Measurements from ENCODE around the gene NAV2.

Gene NAV2

DNA sequence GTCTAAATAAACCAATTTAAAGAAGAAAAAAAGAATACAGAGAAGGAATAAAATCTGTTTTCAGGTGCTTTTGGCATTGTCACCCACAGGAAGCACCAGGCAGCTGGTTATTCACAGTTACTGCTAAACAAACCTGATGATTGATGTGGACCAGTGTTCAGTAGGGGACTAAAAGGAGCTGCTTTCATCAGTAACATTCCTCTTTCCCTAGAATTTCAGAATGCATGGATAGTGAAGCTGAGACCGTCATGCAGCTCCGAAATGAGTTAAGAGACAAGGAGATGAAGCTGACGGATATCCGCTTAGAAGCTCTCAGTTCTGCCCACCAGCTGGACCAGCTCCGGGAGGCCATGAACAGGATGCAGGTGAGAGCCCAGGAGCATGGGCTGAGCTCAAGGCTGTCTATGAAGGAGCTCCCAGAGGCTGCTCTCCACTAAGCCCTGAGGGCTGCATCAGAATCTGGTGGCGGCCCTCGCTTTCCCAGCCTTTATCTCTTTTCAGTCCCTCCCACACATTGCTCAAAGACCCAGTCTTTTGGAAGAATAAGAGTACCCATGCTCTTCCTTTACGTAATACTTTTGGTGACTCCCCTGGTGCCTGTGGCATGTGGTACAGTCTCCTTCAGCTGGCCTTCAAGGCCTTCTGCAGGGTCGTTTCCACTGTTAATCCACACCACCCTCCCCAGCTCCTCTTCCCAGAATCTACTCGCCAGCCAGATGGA is 378.2 kb downstream of the NAV2 start:
- no peak for DNase-seq (ENCODE audit: low read depth)

DNA sequence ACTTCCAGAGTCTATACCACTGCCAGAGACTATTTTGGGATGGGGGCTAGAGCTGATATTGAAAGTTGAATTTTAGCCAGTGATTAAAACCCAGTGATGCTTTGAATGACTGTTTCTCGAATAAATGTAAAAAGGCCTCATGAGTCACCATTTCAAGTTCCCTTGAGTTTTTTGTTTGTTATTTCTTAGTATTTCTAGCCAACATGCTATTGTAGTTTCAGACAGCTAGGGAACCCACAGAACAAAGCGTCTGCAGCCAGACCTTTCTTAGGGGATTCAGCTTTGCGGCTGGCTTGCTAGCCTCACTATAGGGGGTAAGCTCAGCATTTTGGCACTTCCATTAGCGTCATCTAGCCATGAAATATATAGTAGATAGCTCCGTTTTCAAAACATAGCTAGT is 381.1 kb downstream of the NAV2 start:
- no peak for DNase-seq (ENCODE audit: low read depth)

DNA sequence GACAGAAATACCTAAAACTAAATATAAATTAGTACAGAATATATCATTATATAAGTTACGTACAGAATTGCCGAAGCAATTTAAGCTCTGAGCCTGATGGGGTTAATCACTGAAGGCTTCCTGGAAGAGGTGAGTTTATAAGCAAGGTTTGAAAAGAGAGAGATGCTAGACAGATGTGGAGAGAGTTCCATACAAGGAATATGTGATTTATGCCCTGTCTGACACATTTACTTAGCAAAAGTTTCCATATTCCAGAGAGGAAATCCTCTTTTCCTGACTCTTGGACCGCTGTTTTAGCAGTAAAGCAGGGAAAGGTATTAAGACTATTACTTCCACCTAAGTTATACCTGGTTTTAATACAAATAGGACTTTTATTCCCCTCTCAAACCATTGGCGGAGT is 382.6 kb downstream of the NAV2 start:
- no peak for DNase-seq (ENCODE audit: low read depth)

DNA sequence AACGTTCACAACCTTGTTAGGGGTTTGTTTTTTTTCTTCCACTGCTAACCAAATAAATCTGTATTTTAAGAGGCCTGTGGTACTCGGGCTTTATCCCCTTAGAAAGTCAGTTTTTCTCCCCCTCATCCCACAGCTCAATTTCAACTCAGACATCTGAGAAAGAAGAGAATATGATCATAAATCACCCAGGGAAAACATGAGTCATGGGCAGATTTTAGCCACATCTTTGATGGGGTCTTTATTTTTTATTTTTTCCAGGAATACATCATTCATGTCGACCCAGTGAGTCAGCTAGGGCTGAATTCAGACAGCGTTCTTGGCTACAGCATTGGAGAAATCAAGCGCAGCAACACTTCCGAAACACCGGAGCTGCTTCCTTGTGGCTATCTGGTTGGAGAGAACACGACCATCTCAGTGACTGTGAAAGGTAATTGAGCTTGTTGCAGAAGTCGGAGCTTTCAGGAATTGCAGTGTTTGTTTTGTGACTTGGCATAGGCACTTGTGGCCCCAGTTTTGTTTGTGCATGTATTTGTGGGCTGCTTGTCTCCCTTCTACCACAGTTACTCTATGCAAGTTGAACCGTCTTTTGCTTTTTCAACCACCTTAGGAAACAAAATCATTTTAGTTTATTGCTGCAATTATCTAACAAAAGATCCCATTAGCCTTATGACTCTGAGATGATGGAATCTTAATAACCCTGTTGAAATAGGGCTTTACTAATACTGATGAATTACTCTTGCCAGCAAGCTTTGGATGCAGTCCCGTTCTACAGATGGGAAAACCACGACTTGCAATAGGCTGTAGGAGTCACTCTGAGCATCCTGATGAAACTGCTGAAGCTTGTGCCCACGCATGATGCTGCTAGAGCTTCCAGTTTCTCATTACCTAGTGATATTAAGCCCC is 384.9 kb downstream of the NAV2 start:
- DNase-seq (ENCODE audit: low read depth) = peak; percentile 83

DNA sequence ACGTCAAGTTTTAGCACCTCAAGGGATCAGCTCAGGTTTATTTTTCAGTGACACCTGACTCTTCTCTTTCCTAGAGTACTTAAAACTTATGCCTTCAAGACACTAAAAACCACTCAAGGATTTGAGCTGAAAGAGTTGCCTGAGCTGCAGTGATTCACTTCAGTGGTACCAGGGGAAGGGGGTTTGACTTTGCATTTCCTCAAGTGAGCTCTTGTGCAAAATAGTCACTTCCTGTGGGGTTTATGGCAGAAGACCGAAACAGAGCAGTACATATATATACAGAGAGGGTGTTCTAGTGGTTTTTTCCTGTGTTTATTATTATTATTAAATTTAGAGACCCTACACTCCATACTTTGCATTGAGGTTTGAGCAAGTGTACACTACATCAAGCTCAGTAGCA is 386.9 kb downstream of the NAV2 start:
- DNase-seq (ENCODE audit: low read depth) = no peak

DNA sequence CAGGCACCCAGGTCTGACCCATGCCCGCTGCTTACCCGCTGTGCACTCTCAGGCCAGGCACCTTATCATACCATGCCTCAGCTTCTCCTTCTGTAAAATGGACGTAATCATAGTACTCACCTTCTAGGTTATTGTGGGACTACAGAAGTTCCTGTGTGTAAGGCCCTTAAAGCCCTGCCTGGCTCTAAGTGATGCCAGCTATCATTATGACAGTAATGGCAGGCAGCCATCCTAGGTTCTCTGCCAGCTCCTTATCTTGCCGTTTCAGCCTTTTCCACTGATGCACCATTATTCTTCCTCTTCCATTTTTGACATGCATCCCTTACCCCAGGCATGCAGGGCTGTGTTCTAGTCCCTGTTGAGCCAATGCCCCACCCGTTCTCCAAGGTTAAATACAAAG is 389.8 kb downstream of the NAV2 start:
- no peak for DNase-seq (ENCODE audit: low read depth)

DNA sequence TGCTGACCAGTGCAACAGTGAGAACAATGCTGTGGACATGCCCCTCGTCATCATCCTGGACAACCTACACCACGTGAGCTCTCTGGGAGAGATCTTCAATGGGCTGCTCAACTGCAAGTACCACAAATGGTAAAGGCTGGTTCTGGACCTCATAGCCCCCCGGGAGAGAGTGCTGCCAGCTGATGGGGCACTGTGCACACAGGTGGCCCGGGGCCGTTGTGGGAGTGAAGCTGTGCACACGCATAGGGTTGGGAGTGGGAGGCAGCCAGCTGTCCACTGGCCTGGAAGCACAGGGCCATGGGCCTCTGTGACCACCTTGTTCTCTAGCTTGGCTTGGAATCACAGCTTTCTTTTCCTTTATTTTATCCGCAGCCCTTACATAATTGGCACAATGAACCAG is 390.6 kb downstream of the NAV2 start:
- no peak for DNase-seq (ENCODE audit: low read depth)

DNA sequence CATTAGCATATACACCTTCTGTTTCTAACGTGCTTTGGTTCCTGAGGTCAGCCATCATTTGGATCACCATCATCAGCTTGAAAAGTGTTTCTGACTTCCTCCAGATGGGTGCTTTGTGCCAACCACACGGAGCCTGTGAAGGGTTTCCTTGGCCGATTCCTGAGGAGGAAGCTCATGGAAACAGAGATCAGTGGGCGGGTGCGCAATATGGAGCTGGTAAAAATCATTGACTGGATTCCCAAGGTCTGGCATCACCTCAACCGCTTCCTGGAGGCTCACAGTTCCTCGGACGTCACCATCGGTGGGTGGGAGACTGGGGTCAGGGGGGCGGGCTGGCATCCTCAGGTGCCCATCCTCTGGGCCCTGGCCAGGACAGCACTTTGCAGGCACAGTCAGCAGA is 392.8 kb downstream of the NAV2 start:
- DNase-seq (ENCODE audit: low read depth) = no peak

DNA sequence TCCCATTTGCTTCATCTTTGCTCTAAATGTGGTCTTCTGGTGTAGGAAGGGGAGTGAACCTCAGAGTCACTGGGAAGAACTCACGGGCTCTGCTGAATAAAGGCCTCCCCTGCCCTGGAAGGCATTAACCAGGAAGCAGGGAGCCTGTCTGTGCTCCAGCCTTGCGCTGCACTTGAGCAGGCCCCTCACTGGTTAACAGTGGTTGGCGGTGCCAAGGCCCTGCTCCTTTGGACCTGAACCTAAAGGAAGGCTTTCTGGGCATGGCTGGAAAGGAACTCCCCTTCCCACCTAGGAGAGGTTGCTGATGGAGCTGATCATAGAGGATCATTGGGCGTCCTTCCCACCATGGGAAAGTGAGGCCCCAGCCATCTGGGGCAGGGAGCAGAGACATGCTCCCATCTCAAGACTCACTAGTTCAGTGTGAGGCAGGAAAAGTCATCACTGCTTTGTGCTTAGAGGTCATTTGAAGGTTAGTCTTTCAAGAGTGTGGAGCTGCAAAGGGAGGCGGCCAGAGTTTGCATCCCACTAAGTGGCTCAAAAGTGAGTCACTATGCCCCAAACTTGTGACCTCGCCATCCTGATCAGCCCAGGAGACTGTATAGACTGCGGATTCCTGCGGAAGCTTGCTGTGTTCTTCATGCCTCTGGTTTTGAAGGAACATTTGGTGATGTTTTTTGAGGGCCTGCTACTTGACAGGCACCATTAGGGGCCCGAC is 397.3 kb downstream of the NAV2 start:
- no peak for DNase-seq (ENCODE audit: low read depth)

DNA sequence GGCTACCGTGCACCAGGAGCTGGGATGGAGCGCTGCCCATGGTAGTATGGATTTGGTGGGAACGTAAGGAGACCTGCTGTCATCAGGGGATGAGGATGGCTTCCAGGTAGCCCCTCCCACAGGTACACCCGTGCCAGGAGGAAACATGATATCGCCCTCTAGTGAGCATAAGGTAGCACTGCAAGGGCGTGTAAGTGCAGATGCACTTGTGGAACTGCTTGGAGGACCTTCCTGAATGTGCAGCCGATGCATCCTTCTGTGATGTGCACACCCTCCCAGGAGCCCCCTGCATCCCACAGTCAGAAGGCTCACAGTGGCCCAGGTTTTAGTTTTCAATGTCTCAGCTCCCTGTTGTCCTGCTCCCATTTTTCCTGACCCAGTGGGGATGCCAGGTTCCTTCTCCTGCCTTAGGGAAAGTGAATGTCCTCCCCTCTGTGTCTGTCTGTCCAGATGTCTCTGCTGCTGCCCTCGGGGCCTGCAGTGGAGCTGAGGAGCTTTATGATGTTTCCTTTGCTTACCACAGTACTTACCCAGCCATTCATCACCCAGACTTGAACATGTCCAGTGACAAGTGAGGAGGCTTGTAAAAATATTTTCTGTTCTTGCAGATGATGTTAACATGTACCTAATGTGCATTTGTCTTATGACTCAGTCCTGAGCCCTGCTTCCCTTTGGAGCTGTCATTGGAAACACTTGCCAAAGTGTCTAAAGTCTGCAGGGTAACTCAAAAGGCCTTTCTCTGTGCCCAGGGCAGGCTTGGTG is 398.5 kb downstream of the NAV2 start:
- no peak for DNase-seq (ENCODE audit: low read depth)

DNA sequence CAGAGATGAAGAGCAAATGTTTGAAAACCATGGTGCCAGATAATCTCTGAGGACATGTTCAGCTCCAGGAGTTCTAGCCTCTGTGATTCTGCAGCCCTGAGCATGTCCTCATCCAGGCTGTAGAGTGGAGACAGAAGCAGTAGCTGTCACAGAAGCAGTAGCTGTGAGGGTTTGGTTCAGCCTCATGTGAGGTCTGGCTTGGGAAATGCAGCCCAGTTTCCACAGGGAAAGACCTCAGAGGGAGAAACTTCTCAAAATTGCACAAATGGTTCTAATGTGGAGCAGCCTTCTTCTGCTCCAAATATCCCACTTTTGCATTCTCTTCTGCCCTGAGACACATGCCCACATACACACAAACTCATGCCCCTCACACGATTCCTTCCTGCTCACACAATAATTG is 399.2 kb downstream of the NAV2 start:
- no peak for DNase-seq (ENCODE audit: low read depth)

DNA sequence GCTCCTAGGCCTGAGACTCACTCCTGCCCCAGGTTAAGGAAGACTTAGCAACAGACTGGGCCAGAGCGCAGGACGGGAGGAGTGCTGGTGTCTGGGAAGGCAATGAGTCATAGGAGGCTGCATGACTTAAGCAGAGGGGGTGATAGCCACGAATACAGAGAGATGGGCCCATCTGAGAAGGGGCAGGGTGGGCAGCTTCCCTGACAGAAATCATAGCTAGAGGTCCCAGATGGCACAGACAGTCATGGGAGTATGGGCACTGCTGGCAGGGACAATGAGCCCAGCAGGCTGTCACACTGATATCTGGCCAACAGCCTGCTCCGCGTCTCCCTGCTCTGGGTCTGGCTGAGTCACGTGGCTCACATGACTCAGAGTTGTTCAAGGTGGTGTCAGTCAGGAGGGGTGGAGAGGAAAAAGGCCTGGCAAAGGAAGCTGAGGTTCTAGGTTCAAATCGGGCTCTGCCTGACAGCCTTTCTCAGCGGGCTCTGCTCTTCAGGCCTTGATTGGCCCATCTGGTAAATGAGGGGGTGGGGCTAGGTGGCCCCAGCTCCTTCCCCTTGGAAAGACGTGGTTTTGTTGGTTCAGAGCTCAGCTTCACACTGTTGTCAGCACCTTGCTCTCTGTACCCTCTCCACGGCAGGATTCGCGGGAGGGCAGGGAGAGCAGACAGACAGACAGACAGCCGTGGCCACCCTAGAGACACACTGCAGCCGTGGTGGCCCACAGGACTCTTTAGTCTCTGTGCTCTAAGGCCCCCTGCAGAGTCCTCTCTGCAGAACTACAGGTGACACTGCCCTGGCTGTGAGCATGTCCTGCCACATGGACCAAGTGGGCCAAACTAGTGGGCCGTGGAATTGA is 399.9 kb downstream of the NAV2 start:
- peak; percentile 95 for DNase-seq (ENCODE audit: low read depth)

DNA sequence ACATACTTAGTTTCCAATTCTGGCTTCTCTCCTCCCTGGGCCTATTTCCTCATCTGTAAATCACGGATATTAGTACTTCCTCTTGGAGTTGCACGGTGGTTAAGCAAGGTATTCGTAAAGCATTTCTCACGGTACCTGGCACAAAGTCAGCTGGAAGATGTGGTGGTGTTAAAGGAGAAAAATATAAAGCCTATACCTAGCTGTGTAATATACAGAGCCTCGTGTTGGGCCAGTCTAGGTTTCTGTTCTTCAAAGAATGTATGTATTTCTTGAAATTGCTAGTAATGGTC is 400.5 kb downstream of the NAV2 start:
- DNase-seq (ENCODE audit: low read depth) = no peak

DNA sequence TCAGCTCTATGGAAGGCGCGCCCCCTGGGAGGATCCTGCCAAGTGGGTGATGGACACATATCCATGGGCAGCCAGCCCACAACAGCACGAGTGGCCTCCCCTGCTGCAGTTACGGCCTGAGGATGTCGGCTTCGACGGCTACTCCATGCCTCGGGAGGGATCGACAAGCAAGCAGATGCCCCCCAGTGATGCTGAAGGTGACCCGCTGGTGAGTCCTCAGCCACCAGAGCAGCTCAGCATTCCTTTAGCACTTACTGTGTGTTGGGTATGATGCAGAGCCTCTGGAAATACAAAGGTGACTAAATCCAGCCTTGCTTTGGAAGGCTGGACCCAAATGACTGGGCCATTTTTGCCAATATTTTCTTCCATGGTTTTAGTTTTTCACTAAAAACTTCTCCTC is 402.0 kb downstream of the NAV2 start:
- no peak for DNase-seq (ENCODE audit: low read depth)

DNA sequence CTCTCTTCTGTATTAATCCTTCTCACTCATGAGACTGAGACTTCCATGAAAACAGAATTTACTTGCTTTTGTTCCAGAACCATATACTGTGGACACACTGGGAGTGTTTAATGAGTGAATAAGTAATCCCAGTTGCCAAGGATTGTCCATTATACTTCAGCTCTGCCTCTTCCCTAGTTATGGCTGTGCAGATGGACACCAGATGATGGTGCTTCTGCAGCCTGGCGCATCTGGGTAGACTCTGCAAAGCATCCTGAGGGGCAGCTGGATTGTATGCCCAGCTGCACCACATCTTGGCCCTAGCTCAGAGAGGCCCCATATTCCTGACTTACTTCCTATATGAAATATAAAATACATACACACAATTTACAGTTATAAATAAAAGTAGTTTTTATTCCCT is 404.2 kb downstream of the NAV2 start:
- no peak for DNase-seq (ENCODE audit: low read depth)

DNA sequence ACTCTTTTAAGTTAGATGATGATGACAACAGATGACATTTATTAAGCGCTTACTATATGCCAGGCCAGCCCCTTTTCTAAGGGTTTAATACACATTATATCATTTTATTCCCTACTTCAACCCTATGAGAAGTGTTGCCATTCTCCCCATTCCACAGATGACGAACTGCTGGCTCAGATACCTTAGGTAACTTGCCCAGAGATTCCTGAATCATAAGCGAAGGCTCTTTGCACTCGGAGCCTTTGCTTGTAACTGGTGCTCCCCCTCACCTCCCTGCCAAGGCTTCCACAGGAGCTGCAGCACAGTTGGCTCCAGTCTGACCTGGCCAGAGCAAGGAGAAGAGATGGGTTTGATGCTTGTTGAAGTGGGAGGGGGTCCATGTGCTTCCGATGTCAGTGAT is 404.7 kb downstream of the NAV2 start:
- DNase-seq (ENCODE audit: low read depth) = no peak

DNA sequence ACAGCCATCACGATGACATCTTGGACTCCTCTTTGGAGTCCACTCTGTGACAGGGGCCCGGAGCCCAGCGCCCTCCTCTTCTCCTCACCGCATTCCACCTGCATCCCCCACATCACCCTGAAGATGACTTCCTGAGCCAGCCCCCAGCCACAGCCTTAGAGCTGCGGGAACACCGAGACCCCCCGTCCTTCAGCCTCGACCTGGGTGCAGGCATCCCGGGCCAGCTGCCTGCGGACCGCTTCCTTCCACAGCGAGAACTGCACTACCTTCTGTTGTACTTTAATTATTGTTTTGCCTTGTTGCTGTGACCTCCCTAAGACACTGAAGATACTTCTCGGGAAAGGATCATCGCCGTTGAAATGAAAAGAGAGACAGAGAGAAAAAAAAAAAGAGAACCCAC is 405.6 kb downstream of the NAV2 start:
- DNase-seq (ENCODE audit: low read depth) = no peak

DNA sequence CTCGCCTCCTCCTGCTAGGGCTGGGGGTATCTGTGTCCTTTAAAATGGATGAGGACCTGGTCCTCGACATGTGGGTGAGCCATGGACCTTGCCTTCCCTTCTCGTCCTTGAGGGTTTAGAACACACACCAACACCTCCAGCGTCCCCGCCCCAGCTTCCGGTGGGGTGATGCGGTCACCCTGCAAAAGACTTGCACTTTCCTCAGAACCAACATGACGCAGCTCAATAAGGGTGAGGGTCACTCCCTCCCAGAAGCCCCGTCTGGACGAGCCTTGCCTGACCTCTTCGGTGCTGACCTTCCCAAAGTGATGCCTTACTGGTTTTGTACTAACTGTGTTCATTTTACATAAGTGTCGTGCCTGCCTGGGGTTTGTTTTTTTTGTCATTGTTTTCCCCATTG is 406.7 kb downstream of the NAV2 start:
- DNase-seq (ENCODE audit: low read depth) = no peak

DNA sequence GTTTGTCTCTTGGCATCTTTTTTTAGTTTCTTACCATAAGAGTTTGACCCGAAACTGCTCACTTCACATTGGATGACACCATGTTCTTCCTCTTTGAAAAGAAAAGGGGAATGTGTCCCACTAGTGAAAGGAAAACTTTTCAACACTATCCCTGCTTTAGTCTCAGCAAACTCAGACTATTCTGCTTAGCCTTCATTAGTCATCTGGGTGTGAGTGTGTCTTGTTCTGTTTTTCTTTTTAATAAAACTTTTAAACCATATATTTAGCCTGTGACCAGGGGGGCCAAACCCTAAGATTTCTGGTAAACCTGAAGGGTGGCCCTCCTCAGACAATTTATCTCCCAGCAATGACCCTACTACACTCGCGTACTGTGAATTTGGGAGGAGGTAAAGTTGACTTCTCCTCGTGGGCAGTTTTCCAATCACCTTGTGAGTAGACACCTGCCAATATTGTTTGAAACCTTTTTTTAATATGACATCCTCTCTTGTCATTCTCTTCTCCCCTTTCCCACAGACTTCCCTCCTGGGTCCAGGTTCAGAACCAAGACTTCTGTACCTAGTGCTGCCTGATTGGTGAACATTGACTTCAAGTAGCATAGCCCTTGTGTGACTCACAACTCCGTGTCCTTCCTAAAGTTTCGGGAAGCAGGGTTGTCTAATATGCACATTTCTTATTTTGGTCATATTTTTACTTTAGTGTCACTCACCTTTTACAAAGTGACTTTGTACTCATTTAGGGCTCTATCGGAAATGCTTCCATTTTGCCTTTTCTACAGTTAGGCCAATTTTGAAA is 407.7 kb downstream of the NAV2 start:
- no peak for DNase-seq (ENCODE audit: low read depth)

DNA sequence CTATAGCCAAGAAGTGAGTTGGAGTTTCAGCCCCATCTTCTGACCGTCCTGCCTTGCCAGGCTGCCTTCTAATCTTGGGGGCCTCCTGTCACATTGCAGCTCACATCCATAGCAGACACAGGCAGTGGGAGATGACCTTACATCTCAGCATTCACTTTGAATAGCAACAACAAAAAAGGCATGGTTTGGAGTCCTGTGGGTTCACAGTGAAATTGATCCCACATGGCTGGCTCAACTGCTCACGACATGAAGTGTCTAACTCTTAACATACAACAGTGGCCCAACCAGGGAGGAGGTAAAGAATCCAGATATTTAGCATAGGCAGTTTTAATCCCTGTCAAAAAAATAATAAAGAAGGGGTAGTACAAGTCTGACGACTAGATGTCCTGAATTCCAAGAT is 409.5 kb downstream of the NAV2 start:
- DNase-seq (ENCODE audit: low read depth) = no peak

DNA sequence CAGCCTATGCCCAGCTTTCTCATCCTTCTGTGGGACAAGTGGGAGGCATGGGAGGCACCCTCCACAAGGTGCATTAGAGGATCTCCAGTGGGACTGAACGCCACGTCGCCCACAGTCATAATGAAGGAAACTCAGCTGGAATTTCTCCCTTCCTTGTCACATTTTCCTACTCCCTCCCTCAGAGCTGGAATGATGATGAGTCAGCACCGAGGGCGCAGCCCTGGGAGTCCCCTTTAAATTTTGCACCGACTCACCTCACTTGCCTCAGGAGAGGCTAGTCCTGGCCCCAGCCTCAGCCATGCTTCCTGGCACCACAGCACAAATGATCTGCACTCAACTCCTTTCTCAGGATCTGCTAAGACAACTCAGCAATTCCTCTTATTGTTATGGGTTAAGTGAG is 413.3 kb downstream of the NAV2 start:
- no peak for DNase-seq (ENCODE audit: low read depth)

Data from non-pigmented ciliary epithelial cell (primary cell).